GM18511 (cell line): Measurements from ENCODE around the gene EGLN3.

Experiments
- ATAC-seq: cut with Tn5 transposase; IDR thresholded peaks from one replicate; pipeline ENCODE4 v1.9.1; 2021; ENCODE audit warnings: mild to moderate bottlenecking, moderate library complexity; ENCODE audit not compliant: unreplicated experiment

Gene EGLN3

DNA sequence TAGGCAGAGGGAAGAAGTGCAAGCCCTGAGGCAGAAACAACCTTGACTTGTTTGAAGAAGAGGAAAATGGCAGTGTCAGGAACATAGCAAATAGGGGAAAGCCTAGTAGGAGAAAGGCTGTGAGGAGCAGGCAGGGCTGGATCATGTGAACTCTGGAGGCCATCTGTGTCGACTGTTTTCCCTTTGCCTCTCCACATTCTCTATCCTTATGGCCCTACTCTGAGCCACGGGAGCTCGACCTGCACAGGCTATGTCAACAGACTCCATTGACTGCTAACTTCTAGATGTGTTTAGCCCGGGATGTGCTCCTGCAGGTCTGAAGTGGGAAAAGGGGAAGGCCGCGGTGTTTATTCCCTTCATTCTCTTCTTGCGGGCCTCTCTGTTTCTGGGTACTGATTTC is 35.2 kb downstream of the EGLN3 start:
- ATAC-seq: no peak

DNA sequence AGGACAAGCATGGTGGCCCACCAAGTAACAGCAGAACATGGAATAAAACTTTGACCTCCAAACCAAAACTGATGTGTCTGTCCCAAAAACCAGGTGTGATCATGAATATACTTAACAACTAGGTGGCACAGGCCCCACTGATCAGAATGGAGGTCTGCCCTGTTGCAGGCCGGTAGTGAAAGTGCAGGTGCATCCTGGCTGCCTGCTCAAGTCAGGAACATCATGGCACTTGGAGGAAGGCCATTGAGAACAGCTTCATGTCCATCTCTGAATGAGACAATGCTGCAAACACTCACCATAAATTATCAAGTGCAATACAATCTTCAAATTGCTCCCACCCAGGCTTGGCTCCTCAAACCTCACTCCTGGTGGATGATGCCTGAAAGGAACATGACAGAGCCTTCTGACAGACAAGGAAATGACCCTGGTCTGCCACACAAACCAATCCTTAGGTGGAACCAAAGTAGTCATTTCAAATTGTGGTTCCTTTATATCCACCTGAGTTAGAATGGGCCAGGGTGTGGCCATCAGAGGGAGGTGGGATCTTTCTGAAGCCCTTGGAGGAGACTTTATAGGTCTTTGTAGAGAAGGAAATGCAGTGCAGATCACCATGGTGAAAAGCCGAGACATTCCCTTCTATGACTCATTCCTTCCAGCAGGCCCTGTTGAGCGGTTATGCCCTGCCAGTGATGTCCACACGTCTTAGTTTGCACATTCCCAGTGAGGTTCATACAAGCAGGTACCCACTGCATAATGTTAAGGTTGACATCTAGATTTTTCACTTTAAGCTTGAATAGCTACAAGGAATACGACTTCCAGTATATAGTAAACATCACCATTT is 36.0 kb downstream of the EGLN3 start:
- ATAC-seq: no peak

DNA sequence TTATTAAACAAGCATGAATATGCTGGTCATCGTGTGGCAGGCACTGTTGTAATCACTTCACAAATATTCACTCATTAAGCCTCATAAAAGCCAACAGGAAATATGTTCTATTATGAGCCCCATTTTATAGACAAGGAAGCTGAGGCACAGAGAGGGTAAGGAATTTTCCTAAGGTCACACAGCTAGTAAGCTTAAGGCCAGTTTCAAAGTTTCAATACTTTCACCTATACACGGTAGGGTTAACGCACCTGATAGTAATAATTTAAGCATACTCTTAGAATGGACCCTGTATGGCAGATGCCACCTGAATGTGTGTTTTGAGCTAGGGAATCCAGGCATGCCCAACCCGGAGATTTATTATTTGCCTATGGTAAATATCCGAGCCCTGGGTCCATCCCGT is 39.8 kb downstream of the EGLN3 start:
- no peak for ATAC-seq

DNA sequence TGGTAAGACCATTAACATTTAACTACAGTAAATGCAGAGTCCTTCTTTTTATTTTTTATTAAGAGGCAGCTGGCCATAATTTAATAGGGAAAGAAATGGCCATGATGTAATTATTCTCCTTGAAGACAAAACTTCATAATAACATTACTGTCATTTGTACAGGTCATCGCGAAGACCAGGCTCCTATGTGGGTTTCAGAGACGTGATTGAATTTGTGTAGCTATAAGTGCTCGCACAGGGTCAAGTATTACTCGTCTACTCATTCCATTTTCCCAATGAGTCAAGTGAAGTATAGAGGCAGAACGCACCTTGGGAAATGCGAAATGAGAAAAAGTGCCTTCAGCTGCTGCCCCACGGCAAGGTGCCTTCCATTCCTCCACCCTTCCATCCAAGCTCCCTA is 40.4 kb downstream of the EGLN3 start:
- ATAC-seq: no peak

DNA sequence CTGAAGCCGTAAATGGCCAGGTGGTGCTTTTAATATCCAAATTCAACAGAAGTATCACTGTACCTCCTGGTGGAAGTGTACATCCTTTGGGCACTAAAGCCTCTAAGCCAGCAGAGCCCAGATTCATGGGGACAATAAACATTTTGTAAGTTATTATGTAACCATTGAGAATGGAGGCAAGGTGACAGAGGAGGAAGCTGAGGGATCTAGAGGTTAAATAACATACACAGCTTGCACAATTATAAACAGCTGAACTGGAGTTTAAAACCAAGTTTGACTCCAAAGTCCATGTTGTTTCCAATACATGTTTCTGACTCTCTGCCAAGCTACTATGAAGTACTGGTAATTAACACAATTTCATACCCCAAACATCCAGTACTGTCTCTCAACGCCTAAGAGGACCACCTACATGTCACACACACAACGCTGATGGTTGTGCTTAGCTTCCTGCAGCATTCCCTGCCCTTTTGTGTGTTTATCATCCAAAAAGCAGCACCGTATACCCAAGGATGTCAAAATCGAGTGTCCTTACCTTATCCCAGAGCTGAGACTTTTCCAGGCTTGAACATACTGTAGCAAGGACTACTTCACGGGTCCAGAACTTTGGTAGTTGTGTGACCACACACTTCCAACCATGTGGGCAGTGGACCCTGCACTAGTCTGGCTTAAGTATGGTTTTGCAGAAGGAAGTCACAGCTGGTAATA is 41.3 kb downstream of the EGLN3 start:
- no peak for ATAC-seq

DNA sequence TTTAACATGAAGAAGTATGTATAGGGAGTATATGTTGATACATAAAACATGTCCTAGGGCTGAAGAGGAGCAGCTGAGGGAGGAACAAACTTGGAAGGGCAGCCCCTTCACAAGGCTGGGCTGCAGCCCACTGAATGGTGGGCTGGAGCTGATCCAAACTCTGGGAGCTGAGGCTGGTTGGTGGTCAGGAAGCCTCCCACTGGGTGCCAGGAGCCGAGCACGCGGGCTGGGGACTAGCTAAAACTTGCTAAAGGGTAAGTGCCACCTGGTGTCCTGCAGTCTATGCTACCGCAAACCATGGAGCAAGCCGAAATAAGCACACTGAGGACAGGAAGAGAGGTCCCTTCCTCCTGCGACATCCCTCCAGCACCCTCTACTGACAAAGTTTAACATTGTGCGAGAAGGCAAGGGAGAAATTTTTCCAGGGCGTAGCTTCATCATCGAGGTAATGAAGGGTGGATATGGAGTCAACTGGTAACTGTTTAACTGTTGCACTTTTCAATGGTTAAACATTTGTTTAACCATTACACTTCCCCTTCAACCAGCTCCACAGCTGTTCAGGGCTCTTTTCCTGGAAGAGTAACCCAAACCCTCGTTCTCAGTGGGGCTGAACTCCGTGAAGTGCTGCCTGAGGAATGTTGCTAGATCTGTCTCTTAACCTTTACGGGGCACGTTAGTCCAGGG is 42.2 kb downstream of the EGLN3 start:
- ATAC-seq: no peak

DNA sequence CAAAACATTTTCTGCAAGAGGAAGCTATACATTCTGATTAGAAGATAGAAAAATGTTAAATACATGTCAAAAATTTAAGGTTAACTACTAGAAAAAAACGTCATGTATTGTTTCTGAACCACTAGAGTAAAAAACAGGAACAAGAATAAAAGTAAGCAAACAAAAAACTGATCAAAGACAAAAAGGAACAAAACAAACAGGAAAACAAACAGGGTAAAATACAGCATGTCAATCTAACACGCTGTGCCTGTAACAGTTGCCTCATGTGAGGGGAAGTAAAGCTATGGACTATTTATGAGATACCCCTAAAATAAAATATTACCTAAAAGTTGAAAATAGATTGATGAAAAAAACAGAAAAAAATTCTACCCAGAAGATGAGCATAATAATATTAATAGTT is 43.9 kb downstream of the EGLN3 start:
- ATAC-seq: no peak

DNA sequence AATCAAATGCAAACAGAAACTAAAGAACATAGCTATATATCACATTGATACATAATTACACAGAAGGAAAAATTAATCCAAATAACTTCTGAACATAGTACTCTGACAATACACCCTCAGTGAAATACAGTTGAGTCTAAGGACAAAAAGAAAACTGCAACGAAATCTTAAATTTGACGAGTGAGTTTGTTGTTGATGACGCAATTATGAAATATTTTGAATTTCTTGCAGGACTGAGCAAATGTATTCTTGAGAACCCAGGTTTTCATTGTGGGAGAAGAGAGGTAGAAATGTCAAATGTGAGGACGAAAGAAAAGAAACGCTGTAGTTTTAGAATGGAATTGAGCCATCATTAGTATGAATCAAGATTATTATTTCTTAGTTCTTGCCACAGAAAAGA is 46.3 kb downstream of the EGLN3 start:
- ATAC-seq: no peak

DNA sequence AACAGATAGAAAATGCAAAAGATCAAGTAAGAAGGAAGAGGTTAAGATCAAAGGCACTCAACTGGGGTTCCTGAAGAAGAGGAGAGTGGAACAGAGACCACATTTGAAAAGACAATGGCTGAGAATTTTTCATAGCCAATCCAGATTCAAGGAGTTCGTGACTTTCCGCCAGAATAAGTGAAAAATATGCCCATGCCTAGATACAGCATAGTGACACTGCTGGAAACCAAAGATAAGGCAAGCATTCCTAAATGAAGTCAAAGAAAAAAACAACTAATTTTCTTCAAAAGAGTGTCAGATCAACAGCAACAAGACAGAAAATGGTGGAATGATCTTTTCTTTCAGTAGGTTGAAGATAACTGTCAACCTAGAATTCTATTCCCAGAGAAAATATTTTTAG is 47.5 kb downstream of the EGLN3 start:
- ATAC-seq: no peak

DNA sequence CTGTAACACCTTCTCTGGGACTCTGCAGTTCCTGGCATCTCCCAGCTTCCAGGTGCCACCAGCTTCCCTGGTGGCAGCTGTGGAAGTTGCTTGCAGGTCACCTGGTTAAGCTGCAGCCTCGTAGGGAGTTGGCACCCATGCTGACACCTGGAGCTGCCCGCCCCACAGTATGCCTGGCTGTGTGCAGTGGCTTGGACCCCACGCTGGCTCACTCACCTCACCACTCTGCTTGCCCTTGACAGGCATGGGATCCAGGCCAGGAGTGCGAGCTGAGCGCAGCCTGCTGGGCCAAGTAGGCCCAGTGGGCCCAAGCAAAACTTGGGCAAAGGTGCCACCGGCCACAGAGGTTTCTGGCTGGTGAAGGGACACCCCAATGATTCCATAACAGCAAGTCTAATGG is 48.5 kb downstream of the EGLN3 start:
- ATAC-seq: no peak

DNA sequence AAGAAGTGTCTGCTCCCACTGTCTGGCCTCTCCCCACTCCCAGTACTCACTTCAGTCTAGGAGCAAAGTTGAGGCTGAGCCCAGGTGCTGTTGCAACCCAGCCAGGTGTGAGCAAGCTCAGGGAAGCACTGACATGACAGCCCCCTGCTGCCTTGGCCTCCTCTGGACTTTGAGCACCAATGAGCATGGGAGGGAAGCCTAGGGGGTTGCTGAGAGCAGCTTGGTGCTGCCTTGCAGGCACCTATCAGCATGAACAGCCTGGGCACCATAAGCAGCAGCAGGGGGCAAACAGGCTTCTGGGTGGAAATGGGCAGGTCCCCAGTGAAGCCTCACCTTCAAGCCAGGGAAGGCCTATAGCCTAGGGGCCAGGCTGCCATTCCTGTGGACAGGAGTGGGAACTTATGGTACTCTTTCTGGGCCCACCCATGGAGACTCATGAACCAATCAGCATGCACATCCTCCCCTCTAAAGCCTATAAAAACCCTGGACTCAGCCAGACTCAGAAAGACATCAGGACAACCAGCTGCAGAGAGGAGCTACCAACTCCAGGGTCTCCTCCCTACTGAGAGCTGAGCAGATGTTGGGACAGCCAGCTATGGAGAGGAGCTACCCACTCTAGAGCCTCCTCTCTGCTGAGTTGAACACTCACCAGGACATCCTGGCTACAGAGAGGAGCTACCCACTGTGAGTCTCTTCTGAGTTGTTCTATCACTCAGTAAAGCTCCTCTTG is 49.3 kb downstream of the EGLN3 start:
- no peak for ATAC-seq

DNA sequence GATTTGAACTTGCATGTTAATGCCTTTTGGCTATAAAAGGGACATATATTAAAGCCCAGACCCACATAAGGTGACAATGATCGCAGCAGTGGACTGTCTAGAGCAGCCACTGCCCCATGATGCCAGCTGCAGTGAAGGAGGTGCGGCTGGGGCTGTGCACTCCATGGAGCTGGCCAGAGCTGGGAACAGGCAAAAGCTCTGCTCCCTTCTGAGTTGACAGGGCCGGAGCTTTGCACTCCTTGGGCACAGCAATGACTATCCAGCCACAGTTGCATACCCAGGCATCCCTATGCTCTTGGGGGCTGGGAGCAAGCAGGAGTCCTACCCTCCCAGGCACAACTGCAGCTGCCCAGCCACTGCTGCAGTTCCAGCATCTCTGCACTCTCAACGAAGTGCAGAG is 50.2 kb downstream of the EGLN3 start:
- ATAC-seq: no peak

DNA sequence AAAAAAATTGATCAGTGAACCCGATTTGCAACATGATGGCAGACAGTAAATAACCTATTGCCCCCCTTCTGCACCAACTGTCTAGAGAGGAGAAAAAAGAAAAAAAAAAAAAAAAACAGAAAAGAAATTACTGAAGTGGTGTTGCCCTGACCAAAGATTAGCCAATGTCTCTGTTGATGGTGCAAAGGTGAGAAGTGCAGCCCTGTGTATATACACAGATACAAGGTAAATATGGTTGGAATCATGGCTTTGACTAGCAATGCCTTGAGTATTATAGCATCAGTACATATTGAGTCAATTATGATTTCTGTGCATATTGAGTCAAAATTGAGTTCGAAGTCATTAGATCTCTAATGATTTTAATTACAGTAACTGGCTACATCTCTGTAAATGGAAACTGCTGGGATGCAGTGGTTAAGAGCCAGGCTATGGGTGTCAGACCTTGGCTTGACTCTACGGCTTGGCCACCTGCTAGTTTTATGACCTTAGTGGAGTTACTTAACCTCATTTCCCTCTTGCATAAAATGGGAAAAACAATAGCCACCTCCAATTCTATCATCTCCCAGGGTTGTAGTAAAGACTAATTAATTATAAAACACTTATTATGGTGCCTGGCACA is 51.0 kb downstream of the EGLN3 start:
- no peak for ATAC-seq

DNA sequence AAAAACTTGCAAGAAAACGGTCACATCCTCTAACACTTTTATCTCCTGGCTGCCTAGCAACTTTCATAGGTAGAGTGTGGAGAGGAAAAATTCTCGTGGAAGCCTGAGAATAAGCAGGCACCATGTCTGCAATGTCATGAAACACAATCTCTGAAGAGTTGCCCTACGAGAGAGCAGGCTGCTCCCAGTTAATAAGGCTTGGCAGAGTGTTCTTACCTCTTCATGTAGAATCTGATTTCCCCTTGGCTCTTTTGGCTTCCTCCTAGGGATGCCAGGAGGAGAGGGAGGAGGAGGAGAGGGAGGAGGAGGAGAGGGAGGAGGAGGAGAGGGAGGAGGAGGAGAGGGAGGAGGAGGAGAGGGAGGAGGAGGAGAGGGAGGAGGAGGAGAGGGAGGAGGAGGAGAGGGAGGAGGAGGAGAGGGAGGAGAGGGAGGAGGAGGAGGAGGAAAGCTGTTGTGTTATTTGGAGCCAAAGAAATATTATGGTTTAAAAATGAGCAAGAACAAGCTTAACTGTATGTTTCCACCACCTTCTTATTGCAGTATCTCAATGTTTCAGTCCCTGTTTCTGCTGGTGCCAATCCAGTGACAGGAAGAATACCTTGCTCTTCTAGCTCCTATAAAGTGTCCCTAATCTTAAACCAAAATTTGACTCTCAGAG is 52.9 kb downstream of the EGLN3 start:
- ATAC-seq: no peak

DNA sequence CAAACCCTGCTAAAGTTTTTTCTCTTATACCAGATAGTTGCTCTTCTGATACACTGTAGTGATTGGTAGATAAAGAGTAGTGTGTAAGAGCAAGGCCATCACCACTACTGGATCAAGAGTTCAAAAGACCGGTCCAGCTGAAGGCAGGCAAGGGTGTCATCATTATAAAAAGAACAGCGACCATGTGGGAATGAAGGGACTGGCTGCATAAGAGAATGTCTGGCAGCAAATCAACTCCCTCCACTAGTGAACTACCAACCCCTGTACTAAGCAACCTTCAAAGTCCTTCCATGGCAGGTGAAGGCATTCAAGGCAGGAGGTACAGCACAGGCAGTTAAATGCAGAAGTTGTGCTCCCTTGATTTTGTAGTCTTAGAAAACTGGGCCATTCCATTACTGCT is 53.5 kb downstream of the EGLN3 start:
- ATAC-seq: no peak

DNA sequence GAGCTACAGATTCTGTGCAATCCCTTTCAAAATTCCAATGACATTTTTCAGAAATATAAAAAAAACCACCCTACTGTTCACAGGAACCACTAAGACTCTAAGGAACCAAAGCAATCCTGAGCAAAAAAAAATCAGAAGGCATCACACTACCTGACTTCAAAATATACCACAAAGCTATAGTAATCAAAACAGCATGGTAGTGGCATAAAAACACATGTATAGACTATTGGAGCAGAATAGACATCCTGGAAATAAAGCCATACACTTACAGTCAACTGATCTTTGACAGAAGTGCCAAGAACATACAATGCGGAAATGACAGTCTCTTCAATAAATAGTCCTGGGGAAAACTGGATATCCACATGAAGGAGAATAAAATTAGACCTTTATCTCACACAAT is 56.5 kb downstream of the EGLN3 start:
- no peak for ATAC-seq

DNA sequence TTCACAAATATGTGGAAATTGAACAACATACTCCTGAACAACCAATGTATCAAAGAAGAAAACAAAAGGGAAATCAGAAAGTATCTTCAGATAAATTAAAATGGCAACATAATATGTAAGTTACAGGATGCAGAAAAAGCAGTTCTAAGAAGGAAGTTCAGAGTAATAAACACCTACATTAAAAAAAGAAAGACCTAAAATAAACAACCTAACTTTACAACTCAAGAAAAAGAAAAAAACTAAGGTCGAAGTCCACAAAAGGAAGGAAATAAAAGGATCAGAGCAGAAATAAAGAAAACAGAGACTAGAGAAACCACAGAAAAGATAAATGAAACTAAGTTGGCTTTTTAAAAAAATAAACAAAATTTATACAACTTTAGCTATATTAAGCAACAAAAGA is 59.2 kb downstream of the EGLN3 start:
- no peak for ATAC-seq

DNA sequence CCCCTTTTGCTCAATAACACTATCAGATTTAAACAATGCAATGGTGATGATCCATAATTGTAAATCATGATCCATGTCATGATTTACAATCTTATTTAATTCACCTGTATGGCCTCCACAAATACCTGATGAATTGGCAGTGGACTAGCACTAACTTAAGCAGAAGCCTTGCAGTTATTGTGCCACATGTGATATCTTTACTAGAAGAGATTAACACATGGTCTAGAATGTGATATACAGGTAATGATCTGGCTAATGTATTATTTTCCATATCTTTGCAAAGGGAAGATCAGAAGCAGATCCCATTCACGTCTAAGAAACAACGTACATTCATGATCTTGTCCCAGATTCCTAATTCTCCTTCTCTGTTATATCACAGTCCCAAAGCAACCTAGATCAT is 66.0 kb downstream of the EGLN3 start:
- no peak for ATAC-seq

DNA sequence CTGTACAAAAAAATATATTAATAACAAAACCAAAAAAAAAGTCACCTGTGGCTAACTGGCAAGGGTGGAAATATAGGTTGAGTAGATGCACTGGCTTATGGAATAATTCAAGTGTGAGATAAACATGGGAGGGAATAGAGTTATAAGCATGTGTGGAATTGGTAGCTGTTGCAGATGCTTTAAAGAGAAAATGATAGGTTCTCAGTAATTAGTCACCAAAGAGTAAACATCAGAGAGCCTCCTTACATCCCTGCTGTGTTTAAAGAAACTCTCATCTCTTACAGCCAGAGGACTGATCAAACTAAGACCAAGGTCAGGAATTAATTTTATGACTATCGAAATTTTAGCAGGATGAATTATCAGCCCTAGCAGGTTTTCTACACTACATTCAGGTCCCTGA is 70.5 kb downstream of the EGLN3 start:
- ATAC-seq: no peak

DNA sequence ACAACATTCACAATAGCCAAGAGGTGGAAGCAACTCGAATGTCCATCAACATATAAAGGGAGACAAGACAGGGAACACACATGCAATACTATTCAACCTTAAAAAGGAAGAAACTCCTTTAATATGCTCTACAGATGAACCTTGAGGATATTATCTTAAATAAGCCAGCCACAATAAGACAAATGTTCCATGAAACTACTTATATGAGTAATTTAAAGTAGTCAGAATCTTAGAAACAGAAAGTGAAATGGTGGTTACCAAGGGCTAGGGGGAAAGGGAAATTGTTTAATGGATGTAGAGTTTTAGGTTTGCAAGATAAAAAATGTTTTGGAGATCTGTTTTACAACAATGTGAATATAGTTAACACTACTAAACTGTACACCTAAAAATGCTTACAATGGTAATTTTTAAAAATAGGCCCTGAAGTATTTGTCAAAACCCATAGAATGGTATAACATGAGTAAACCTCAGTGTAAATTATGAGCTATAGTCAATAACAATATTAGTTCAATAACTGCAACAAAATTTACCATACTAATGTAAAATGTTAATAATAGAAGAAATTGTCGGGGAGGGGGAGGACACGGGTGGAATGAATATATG is 71.1 kb downstream of the EGLN3 start:
- ATAC-seq: peak; percentile 76
